GM18519 (cell line): Measurements from ENCODE around the gene ERBB4.
"Not testable (repeated sequence)": the region's sequence is repeated elsewhere in the genome, so short reads cannot be mapped to it uniquely, and the experiment has no call there.

Source experiments
- ATAC-seq: cut with Tn5 transposase; IDR thresholded peaks from one replicate; pipeline ENCODE4 v1.9.1; 2021; ENCODE audit warnings: mild to moderate bottlenecking, moderate library complexity; ENCODE audit not compliant: unreplicated experiment, low FRiP score

The ERBB4 gene

DNA sequence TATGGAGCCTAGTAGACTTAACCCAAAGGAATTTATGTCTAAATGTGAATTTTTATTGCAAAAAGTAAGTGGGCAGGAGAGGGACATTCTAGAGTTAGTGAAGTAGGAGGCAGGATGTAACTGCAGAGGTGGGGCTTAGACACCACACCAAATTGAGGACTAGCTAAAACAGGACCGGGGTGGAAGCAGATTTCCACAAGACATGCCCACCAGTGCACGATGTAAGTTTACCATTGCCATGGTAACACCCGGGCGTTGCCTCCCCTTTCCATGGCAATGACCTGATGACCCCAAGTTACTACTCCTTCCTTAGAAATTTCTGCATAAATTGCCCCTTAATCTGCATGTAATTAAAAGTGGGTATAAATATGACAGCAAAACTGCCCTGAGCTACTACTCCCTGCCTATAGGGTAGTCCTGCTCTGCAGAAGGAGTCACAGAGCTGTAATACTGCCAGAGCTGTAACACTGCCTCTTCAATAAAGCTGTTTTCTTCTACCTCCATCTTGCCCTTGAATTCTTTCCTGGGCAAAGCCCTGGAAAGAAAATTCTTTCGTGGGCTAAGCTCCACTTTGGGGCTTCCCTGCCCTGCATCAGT is 509.7 kb downstream of the ERBB4 start:
- no peak for ATAC-seq

DNA sequence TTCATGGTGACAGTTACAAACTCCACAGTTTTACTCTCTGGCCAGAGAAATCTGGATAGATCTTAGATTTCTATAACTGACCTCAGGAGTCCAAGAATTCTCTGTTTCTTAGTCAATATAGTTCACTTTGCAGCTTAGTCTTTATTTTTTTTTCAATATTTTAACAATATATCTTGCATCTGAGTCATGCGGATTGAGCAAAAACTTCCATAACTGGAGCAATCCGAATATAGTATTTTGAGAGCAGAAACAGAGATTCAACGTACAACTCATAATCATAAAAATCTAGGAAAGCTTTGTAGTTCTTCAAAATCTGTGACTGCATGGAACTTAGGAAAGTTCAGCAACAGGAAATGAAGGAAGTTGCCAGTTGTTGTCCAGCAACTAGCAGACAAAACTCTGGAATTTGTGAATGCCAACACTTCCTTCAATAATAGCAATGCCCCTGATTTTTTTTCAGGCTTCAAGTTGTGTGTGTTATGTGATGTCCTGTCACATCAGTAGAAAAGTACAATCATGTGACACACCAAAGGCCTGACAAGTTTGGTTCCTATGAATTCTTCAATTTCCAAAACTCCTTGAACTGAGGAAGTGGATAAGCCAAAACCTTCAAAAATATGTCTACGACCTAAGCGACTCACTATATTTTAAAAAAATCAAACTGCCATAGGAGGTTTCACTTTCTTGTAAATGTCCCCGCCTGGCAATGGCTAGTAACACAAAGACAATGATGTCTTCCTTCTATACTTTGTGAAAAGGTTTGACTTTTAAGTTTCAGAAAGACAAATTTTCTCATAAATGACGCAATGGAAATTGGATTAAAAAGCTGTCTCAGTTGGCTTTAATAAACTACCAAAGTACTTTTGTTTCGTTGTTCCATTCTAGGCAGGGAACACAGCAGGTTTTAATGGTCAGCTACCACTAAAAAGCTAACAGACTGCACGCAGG is 510.6 kb downstream of the ERBB4 start:
- ATAC-seq = no peak

DNA sequence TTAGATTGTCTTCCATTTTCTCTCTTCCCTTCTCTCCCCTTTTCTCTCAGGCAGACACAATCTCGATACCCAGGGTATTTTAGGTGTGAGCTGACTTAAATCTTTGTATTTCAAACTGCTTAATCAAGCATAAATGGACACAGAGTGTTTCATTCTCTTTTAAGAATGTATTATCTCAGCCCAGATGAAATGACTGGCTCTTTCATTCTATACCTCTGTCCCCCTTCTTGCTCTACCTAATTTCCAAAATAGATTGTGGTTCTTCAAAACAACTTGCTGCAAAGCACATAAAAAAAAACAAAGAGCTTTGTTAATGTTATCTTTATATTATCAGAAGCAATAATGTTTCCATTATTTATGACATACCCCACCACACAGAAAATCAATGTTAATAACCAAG is 514.6 kb downstream of the ERBB4 start:
- ATAC-seq = no peak

DNA sequence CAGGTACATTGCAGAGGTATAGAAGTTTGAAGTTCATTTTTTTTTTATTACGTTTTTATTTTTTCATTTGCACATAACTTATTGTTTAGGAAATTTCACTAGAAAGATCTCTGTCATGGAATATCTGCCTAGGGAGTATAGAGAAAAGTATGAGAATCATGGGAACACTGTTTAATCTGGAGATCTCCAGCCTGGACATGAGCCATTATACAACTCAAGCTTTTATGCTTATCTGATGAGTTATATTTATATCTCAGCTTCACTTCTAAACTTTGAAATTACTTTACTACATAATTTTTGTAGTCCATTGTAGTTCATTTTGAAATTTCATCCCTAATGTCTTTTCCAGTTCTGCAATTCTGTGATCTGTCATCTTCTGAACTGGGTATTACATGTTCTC is 515.6 kb downstream of the ERBB4 start:
- no peak for ATAC-seq

DNA sequence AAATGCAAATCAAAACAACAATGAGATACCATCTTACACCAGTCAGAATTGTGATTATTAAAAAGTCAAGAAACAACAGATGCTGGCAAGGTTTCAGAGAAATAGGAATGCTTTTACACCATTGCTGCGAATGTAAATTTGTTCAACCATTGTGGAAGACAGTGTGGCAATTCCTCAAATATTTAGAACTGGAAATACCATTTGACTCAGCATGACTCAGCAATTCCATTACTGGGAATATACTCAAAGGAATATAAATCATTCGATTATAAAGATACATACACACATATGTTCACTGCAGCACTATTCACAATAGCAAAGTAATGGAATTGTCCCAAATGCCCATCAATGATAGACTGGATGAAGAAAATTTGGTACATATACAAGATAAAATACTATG is 516.7 kb downstream of the ERBB4 start:
- no peak for ATAC-seq

DNA sequence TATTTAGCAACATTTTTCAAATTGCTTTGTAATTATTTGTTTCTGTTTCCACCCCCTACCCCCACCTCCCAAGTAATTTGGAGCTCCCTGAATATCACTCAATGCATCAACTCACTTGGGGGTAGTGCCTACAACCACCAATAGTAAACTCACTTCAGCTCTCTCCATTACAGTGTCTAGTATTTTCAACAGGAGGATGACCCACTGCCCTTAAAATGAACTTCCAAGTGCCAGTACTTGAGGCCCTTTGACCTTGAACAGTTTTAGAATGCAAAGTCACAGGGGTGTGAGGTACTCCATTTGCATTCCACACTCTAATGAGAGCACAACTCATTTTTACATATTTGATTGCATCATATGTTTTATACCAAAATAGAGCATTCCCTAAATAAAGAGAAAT is 523.0 kb downstream of the ERBB4 start:
- no peak for ATAC-seq

DNA sequence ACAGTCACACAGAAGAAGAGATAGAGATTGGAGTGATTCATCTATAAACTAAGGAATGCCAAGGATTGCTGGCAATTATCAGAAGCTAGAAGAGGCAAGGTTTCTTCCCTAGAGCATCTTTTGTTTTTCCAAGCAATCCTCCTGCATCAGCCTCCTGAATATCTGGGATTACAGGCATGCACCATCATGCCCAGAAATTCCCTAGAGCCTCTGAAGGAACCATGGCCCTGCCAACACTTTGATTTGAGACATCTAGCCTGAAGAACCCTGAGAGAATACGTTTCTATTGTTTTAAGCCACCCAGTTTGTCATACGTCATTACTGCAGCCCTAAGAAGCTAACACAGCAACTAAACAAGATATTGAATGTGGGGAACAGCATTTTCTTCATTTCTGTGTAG is 525.0 kb downstream of the ERBB4 start:
- ATAC-seq = no peak

DNA sequence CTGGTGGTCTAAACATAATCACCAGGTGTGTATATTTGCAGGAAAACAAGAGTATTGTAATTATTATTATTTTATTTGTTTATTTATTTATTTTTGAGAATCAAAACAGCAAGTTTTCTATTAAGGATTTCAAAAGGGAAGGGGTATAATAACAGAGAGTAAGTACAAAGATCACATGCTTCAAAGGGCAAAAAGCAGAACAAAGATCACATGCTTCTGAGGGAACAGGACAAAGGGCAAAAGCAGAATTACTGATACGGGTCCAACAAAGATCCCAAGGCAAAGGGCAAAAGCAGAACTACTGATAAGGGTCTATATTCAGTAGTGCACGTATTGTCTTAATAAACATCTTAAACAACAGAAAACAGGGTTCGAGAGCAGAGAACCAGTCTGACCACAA is 528.3 kb downstream of the ERBB4 start:
- ATAC-seq = not testable (repeated sequence)

DNA sequence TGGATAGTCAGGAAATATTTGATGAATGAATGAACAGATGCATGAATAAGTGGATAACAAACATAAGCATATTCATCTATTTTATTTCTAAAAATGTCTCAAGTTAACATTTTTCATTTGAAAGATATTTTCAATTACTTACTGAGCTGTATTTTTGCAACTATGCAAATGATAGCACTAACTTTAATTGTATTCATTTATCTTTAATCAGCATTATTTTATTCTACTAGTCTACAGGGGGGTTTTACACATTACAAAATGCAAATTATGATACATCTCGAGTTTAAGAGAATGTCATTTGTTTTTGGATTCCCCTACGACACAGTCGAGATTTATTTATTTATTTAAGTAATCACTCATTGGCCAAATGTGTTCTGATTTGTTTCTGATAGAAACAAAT is 530.6 kb downstream of the ERBB4 start:
- no peak for ATAC-seq

DNA sequence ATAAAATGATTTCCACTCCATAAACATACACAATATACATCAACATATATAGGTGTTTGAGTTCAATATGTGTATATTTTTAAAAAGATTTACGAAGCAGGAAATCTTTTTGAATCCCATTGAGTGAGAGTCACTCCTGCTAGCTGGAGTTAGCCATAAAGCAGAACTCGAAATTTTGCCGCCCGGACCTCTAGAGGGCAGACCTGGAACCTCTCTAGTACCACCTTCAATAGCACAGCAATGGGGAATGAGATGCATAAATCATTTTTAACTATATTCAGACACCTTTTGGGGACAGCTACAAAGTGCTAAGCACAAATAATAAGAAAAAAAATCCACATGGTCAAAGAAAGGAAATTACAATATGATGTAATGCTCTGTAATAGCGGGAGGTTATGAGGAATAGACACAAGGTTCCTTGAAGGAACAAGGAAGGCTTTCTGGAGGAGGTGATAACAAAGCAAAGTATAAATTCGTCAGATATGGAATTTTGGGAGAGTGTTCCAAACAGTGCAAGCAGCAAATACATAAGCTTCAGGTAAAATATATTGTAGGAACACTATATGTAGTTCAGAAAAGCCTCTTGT is 533.4 kb downstream of the ERBB4 start:
- peak; percentile 81 for ATAC-seq

DNA sequence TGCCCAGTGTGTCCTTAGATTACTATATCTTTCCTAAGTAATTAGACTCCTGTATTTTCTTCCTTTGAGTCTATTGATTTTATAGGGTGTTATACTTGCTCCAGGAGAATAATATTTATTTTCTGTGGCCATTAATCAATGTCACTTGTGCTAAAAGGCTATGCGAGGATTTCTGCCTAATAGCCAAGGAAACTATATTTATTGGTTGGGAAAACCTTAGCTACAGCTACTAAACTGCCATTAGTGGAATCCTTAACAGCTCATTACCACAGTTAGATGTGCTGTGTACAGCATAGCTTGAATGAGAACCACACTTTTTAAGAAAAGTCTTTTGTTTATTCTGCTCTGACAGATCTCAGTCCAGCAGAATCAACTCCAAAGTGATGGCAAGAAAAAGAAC is 537.3 kb downstream of the ERBB4 start:
- ATAC-seq = no peak

DNA sequence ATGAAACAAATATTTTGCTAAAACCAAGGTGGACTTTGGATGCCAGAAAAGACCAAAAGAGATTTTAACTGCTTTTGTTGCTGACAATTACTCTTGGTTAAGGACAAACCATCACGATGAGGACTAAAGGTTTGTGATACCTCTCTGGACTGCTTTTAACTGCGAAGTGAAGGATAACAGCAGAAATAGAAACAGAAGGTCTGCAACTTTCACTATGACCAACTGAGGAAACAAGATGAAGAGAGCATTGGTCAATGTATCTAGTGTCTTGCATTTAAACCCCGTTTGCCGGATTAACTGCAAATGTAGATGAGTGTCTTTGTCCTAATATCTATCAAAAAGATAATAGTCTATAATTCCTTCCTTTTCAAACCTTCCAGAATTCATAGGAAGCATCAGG is 541.7 kb downstream of the ERBB4 start:
- ATAC-seq = no peak

DNA sequence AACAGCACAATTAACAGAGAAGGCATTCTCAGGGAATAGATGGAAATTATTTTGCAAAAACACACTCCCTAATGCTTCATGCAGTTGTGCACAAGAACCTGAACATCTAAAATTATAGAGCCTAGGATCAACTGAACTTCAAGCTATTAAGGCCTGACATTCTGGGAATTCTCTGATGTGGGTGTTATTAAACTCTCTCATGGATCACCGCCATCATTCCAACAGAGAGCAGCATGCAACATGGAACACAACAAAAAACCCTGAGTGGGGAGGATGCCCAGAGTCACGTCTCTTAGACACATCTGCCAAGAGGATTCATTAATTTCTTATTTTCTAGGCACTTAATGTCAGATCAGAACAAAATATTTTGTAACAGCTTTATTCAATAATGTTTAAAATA is 543.8 kb downstream of the ERBB4 start:
- no peak for ATAC-seq

DNA sequence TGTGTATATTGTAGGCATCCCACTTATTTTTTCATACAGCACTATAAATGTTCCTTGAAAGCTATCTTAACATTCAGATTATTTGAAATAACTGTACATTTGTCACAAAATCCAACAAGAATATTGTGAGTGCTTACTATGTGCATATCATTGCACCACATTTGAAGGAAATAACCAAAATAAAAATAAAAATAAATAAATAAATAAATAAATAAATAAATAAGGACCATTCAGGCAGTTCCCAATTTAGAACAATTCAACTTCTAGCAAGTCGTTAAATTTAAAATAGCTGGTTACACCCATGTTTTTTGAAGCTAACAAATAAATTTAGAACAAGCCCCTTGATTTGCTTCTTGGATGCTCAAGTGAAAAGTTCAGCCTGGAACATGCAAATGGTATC is 548.3 kb downstream of the ERBB4 start:
- ATAC-seq = no peak

DNA sequence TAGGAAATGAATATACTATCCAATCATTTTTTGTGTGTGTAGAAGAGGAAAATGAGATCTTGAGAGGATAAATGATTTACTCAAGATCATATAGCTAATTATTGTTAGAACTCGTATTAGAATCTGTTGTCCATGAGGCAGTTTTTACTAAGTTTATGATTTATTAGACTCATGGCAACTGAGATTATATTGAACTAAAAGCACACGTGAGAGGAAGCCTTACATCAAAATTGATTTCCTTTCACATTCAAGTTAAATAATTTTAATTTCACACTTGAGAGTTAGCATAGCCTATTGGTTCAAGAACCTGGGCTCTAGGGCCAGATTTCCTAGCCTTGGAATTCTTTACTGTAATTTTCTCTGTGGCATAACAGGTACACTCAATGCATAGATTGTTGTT is 552.3 kb downstream of the ERBB4 start:
- ATAC-seq = no peak

DNA sequence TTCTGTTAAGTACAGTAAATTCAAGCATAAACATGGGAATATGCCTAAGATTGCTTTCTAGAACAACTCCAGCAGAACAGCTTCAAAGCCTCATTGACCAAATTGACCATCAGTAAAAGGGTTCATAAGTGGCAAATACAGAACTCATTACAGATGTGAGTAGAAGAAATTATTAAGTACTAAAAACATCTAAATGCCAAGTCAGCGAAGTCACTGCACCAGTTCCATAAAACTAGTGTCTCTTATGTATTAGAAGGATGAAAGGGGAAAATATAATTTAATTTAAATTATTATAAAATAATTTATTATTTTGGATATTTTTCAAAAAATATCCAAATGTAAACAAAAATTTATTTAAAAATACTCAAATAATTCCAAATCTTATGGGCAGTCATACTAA is 553.2 kb downstream of the ERBB4 start:
- ATAC-seq = no peak

DNA sequence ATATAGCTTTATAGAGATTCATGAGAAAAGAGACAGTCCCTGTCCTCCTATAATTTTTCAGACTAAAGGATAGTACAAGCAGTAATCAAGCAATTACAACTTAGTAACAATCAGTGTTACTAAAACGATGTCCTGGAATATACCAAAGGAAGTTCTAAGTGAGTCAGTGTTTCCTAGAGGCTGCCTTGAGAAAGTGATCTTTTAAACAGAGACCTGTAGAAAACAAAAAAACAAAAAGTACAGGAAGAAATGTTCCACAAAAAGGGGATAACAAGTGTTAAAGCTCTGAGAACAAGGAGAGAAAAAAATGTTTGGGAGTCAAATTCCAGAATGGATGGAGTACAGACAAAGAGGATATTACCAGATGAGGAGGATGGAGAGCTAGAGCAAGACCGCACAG is 556.4 kb downstream of the ERBB4 start:
- ATAC-seq = no peak

DNA sequence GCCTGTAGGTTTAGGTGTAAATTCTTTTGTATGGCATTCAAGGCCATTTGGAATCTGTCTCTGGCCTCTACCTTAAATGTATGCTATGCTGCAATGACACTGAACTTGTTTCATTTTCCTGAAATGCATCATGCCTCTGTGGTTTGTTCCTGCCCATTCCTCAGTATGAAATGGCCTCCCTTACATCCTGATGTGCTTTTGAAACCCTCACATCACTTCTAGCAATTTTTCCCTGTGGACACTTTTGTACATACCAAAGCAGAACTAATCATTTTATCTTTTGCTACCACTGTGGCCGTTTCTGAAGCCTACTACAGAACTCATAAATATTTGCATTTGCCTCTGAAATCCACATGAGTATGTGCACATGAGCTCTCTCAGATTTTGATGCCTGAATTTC is 557.2 kb downstream of the ERBB4 start:
- ATAC-seq = no peak

DNA sequence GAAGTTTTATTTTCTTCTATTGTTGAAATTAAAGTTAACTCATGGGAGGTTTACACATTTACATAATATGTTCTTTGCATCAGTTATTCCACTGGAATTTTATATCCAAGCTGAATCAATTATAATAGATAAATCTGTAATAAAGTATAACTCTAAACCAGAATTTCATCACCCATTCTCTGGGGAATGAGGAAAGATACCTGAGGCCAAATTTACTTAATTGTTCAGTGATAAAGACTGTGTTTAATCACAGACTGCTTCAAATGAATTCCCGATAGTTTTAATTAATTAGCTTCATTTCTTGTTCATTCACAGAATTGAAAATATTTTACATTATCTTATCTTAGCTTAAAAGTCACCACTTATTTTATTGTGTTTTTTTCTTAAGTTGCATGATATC is 562.5 kb downstream of the ERBB4 start:
- ATAC-seq = no peak

DNA sequence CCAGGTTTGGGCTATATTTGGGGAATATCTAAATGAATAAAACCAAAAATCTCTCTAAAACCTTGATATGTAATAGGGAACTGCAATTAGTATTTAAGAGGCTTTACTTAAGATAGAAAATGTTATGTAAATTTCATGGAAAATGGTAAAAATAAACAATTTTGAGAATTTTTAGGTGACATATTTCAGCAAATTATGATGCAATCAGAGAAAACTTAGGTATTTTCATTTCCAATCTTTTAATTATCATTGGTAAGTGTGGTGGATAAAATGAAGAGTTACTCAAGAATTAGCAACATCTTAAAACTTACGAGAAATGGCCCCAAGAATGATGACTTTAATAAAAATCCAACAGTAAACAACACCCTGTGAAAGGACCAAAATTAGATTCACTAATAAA is 571.4 kb downstream of the ERBB4 start:
- ATAC-seq = no peak

DNA sequence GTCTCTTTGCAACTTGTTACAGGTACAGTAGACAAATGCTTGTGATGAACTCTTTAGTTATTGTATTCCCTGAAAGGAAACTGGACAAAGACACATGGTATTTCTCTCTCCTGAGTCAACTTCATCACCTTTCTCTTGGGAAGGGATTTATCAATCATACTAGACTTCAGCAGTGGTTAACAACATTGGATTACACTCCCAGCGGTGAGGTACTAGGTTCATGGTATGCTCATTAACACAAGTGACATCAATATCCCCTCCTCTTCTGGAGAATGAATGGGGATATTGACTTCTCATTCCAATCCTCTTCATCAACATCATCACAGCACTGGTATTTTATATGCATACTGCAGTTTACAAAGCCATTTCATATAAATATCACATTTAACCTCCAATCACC is 574.6 kb downstream of the ERBB4 start:
- no peak for ATAC-seq

DNA sequence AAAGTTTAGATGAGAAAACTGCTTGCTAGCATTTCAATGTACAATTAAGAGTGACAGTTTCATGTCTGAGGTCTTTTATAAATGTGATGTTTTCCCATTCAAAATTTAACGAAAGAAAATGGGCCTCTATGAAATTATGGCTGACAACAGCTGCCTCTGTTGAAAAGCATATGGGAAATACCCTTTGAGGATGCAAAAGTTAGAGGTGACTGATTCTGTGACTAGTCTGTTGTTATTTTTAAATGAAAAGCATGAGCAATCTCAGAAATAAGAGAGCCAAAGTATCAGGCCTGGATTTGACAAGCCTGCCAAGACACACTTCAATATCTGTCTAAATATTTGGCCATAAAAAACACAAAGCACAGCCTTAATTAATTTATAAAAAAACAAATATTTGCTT is 580.8 kb downstream of the ERBB4 start:
- ATAC-seq = peak; percentile 99
